Stimulated activated CD8-positive, alpha-beta memory T cell treated with anti-CD3 and anti-CD28 coated beads, Interleukin-7, amount 100 ng/mL, for 48 hours (primary cell): ENCODE results near the gene NMNAT3.

Experiments
- DNase-seq, 2 donors: peaks; one replicate each; pipeline ENCODE4 v3.0.0-alpha.2; 2020; ENCODE audit warnings: low read depth in 1 of 2; ENCODE audit errors: extremely low read depth in 1 of 2

NMNAT3 gene

GRCh38 chr3:139552632-139553365, 125.0 kb downstream of the NMNAT3 start:
- no peak for DNase-seq

GRCh38 chr3:139548801-139549200, 129.0 kb downstream of the NMNAT3 start:
- no peak for DNase-seq

- no peak for DNase-seq
Measured at GRCh38 chr3:139547666-139548065, 130.1 kb downstream of the NMNAT3 start.

GRCh38 chr3:139546772-139547171, 131.0 kb downstream of the NMNAT3 start:
- no peak for DNase-seq

- no peak for DNase-seq
Measured at GRCh38 chr3:139541532-139542288, 136.1 kb downstream of the NMNAT3 start.

- DNase-seq, result no peak
Measured at GRCh38 chr3:139540651-139541531, 136.9 kb downstream of the NMNAT3 start.

GRCh38 chr3:139538733-139539132, 139.0 kb downstream of the NMNAT3 start:
- no peak for DNase-seq

- no peak for DNase-seq
Measured at GRCh38 chr3:139537795-139538621, 139.8 kb downstream of the NMNAT3 start.

- no peak for DNase-seq
Measured at GRCh38 chr3:139537361-139537760, 140.4 kb downstream of the NMNAT3 start.

GRCh38 chr3:139534992-139535879, 142.5 kb downstream of the NMNAT3 start:
- DNase-seq, result no peak

- DNase-seq, result no peak
Measured at GRCh38 chr3:139534455-139534812, 143.3 kb downstream of the NMNAT3 start.

- DNase-seq, result no peak
Measured at GRCh38 chr3:139533781-139534454, 143.9 kb downstream of the NMNAT3 start.

- DNase-seq, result no peak
Measured at GRCh38 chr3:139532976-139533375, 144.8 kb downstream of the NMNAT3 start.

- no peak for DNase-seq
Measured at GRCh38 chr3:139530717-139531116, 147.1 kb downstream of the NMNAT3 start.

- DNase-seq, result no peak
Measured at GRCh38 chr3:139529662-139530061, 148.1 kb downstream of the NMNAT3 start.

- DNase-seq, result no peak
Measured at GRCh38 chr3:139528924-139529323, 148.8 kb downstream of the NMNAT3 start.

- no peak for DNase-seq
Measured at GRCh38 chr3:139528281-139528680, 149.5 kb downstream of the NMNAT3 start.

- DNase-seq, result no peak
Measured at GRCh38 chr3:139527265-139527664, 150.5 kb downstream of the NMNAT3 start.

- DNase-seq, result no peak
Measured at GRCh38 chr3:139526146-139526545, 151.6 kb downstream of the NMNAT3 start.
